ENCODE measurements around the gene RARRES2.
"Not testable (repeated sequence)": the region's sequence is repeated elsewhere in the genome, so short reads cannot be mapped to it uniquely, and the experiment has no call there.

RARRES2 gene

GRCh38 chr7:150341263-150342120 lies at the start of gene RARRES2:
Gene RARRES2 (minus strand): TSS chr7:150341629. CDS start chr7:150340609, 1,020 bp downstream.
- DNase-seq, result no peak
- TF ChIP-seq GATA1 (IDR thresholded peaks at IDR 0.05; ENCODE audit: low read depth, low read length) (no peak), POLR2A (IDR thresholded peaks at IDR 0.05; ENCODE audit: low read length) (no peak)

GRCh38 chr7:150390205-150390604 lies 48.8 kb upstream of the RARRES2 start:
- DNase-seq, result no peak
- no peak for TF ChIP-seq GATA1 (IDR thresholded peaks at IDR 0.05; ENCODE audit: low read depth, low read length)
- no peak for TF ChIP-seq POLR2A (IDR thresholded peaks at IDR 0.05; ENCODE audit: low read length)

- DNase-seq, result no peak
- TF ChIP-seq POLR2A (IDR thresholded peaks at IDR 0.05; ENCODE audit: low read length), result no peak
- TF ChIP-seq GATA1 (IDR thresholded peaks at IDR 0.05; ENCODE audit: low read depth, low read length), result no peak
Measured at GRCh38 chr7:150389532-150389816, 48.0 kb upstream of the RARRES2 start.

GRCh38 chr7:150388709-150389531 lies 47.5 kb upstream of the RARRES2 start:
- peak in 1 of 2 experiments; percentile 23 for DNase-seq
- TF ChIP-seq GATA1 (IDR thresholded peaks at IDR 0.05; ENCODE audit: low read depth, low read length) (no peak), POLR2A (IDR thresholded peaks at IDR 0.05; ENCODE audit: low read length) (no peak)

- DNase-seq, result no peak
Measured at GRCh38 chr7:150388306-150388705, 46.9 kb upstream of the RARRES2 start.

GRCh38 chr7:150385884-150386283 lies 44.5 kb upstream of the RARRES2 start:
- DNase-seq, result not testable (repeated sequence)

More at GRCh38 chr7:150388306-150388705, 46.9 kb upstream of the RARRES2 start:
- TF ChIP-seq POLR2A (IDR thresholded peaks at IDR 0.05; ENCODE audit: low read length) (no peak), GATA1 (IDR thresholded peaks at IDR 0.05; ENCODE audit: low read depth, low read length) (no peak)

GRCh38 chr7:150385302-150385723 lies 43.9 kb upstream of the RARRES2 start:
- no peak for TF ChIP-seq POLR2A (IDR thresholded peaks at IDR 0.05; ENCODE audit: low read length)
- TF ChIP-seq GATA1 (IDR thresholded peaks at IDR 0.05; ENCODE audit: low read depth, low read length), result no peak
- DNase-seq, result no peak

GRCh38 chr7:150384406-150385301 lies 43.2 kb upstream of the RARRES2 start:
- TF ChIP-seq POLR2A (IDR thresholded peaks at IDR 0.05; ENCODE audit: low read length) (no peak), GATA1 (IDR thresholded peaks at IDR 0.05; ENCODE audit: low read depth, low read length) (no peak)
- no peak for DNase-seq

- no peak for TF ChIP-seq POLR2A (IDR thresholded peaks at IDR 0.05; ENCODE audit: low read length)
- TF ChIP-seq GATA1 (IDR thresholded peaks at IDR 0.05; ENCODE audit: low read depth, low read length), result no peak
- no peak for DNase-seq
Measured at GRCh38 chr7:150383710-150384397, 42.4 kb upstream of the RARRES2 start.

- TF ChIP-seq GATA1 (IDR thresholded peaks at IDR 0.05; ENCODE audit: low read depth, low read length) (no peak), POLR2A (IDR thresholded peaks at IDR 0.05; ENCODE audit: low read length) (no peak)
Measured at GRCh38 chr7:150382844-150383225, 41.4 kb upstream of the RARRES2 start.

GRCh38 chr7:150382123-150382843 lies 40.9 kb upstream of the RARRES2 start:
- TF ChIP-seq POLR2A (IDR thresholded peaks at IDR 0.05; ENCODE audit: low read length) (no peak), GATA1 (IDR thresholded peaks at IDR 0.05; ENCODE audit: low read depth, low read length) (no peak)
- DNase-seq, result no peak

More at GRCh38 chr7:150382844-150383225, 41.4 kb upstream of the RARRES2 start:
- no peak for DNase-seq

- DNase-seq, result no peak
- no peak for TF ChIP-seq GATA1 (IDR thresholded peaks at IDR 0.05; ENCODE audit: low read depth, low read length)
- TF ChIP-seq POLR2A (IDR thresholded peaks at IDR 0.05; ENCODE audit: low read length), result no peak
Measured at GRCh38 chr7:150381785-150382122, 40.3 kb upstream of the RARRES2 start.

GRCh38 chr7:150381096-150381495 lies 39.7 kb upstream of the RARRES2 start:
- DNase-seq, result no peak
- TF ChIP-seq POLR2A (IDR thresholded peaks at IDR 0.05; ENCODE audit: low read length), result no peak
- TF ChIP-seq GATA1 (IDR thresholded peaks at IDR 0.05; ENCODE audit: low read depth, low read length), result no peak

Data from erythroblast (primary cell).